ENCODE data around the gene SMG9. TPM values are rescaled to one million over a fixed set of nuclear protein-coding genes. Genes with fewer than 3 reads are reported as not detected.

The SMG9 gene
- total and polyA plus RNA-seq, 8 donors, result 6.6 to 23.0 (median 13.1) TPM

- FAIRE-seq (no peak), DNase-seq (no peak), ATAC-seq (no peak)
- Histone ChIP-seq H3K4me1 (no peaks in the 10 kb centered on the region), H3K36me3 (no peaks in the 10 kb centered on the region), H3K27me3 (no peaks in the 10 kb centered on the region), H3K9me3 (no peaks in the 10 kb centered on the region), H3K27ac (no peak overlapping the region), H3K4me3 (no peak overlapping the region)
- 65 to 73% methylated on average over 8 of the region's 8 CpGs for WGBS, 2 donors
- intact Hi-C loops (cut with DNase I), result no loop called here
- TF ChIP-seq CTCF (IDR thresholded peaks at IDR 0.05), result no peak
These were observed 29.9 kb downstream of the SMG9 start for GRCh38 chr19:43724896-43725295.

GRCh38 chr19:43723588-43723987 lies 31.2 kb downstream of the SMG9 start:
- 63 to 67% methylated on average over 8 of the region's 8 CpGs for WGBS, 2 donors
- FAIRE-seq, result no peak
- intact Hi-C loops (cut with DNase I), result no loop called here
- Histone ChIP-seq H3K9me3 (no peaks in the 10 kb centered on the region), H3K27me3 (no peaks in the 10 kb centered on the region), H3K27ac (no peak overlapping the region), H3K4me1 (no peaks in the 10 kb centered on the region), H3K36me3 (no peaks in the 10 kb centered on the region), H3K4me3 (no peak overlapping the region)
- peak in 1 of 6 donors; percentile 6 for DNase-seq
- no peak for TF ChIP-seq CTCF (IDR thresholded peaks at IDR 0.05)
- no peak for ATAC-seq

- no peak overlapping the region for H3K4me3 ChIP-seq
- H3K4me1 ChIP-seq, result no peaks in the 10 kb centered on the region
- no peak overlapping the region for H3K27ac ChIP-seq
- 64 to 65% methylated on average over 5 of the region's 5 CpGs for WGBS, 2 donors
- H3K27me3 ChIP-seq, result no peaks in the 10 kb centered on the region
- H3K9me3 ChIP-seq, result no peaks in the 10 kb centered on the region
- no peaks in the 10 kb centered on the region for H3K36me3 ChIP-seq
- TF ChIP-seq CTCF (IDR thresholded peaks at IDR 0.05), result no peak
- ATAC-seq (no peak), DNase-seq (no peak), FAIRE-seq (no peak)
- intact Hi-C loops (cut with DNase I), result no loop called here
These were observed 33.2 kb downstream of the SMG9 start for GRCh38 chr19:43721469-43722048.

GRCh38 chr19:43720936-43721335 lies 33.8 kb downstream of the SMG9 start:
- Histone ChIP-seq H3K9me3 (no peaks in the 10 kb centered on the region), H3K36me3 (no peaks in the 10 kb centered on the region), H3K27ac (no peak overlapping the region), H3K27me3 (no peaks in the 10 kb centered on the region), H3K4me1 (no peaks in the 10 kb centered on the region), H3K4me3 (no peak overlapping the region)
- FAIRE-seq (no peak), DNase-seq (no peak), ATAC-seq (no peak)
- intact Hi-C loops (cut with DNase I), result no loop called here
- no peak for TF ChIP-seq CTCF (IDR thresholded peaks at IDR 0.05)
- 72 to 78% methylated on average over 10 of the region's 10 CpGs for WGBS, 2 donors

- no peaks in the 10 kb centered on the region for H3K4me1 ChIP-seq
- FAIRE-seq (no peak), DNase-seq (no peak), ATAC-seq (no peak)
- H3K9me3 ChIP-seq, result no peaks in the 10 kb centered on the region
- WGBS, 2 donors, result 53 to 60% methylated on average over 5 of the region's 5 CpGs
- intact Hi-C loops (cut with DNase I), result no loop called here
- H3K36me3 ChIP-seq, result no peaks in the 10 kb centered on the region
- no peak for TF ChIP-seq CTCF (IDR thresholded peaks at IDR 0.05)
- H3K27me3 ChIP-seq, result no peaks in the 10 kb centered on the region
- no peak overlapping the region for H3K27ac ChIP-seq
- H3K4me3 ChIP-seq, result no peak overlapping the region
These were observed 34.8 kb downstream of the SMG9 start for GRCh38 chr19:43719918-43720317.

Measured in pancreas (tissue), 10 donors.